Fibroblast of lung (primary cell): ENCODE results near the gene RPS25. TPM values are rescaled to one million over a fixed set of nuclear protein-coding genes. Genes with fewer than 3 reads are reported as not detected.

Experiments
- DNase-seq, 2 donors: peaks; one replicate each; pipeline versions ENCODE4 v3.0.0 to v3.0.0-alpha.2; 2010; ENCODE audit warnings: low read depth in 2 of 2
- H2AFZ ChIP-seq: 2 replicates; pipeline ENCODE4 v1.5.1; 2012; ENCODE audit warnings: low read length, control low read depth, inconsistent platforms
- H3K27ac ChIP-seq: 2 replicates; pipeline ENCODE4 v1.5.1; 2011; ENCODE audit warnings: low read length, control low read depth; ENCODE audit not compliant: insufficient read depth
- H3K27me3 ChIP-seq: 2 replicates; pipeline ENCODE4 v1.5.1; 2011; ENCODE audit warnings: mild to moderate bottlenecking, low read length; ENCODE audit not compliant: control insufficient read depth, insufficient read depth
- H3K36me3 ChIP-seq: 2 replicates; pipeline ENCODE4 v1.5.1; 2011; ENCODE audit warnings: low read length; ENCODE audit not compliant: control insufficient read depth, insufficient read depth
- H3K4me1 ChIP-seq: 2 replicates; pipeline ENCODE4 v1.5.1; 2011; ENCODE audit warnings: low read length; ENCODE audit not compliant: control insufficient read depth, insufficient read depth; ENCODE audit errors: extremely low read depth
- H3K4me2 ChIP-seq: 2 replicates; pipeline ENCODE4 v1.5.1; 2011; ENCODE audit warnings: low read length, control low read depth; ENCODE audit not compliant: insufficient read depth; ENCODE audit errors: extremely low read depth
- H3K4me3 ChIP-seq, 4 experiments: fragments of 200-600 bp in 1 of 4; sonication (generic) in 1 of 4; replicated peaks in 1 of 4; 2 replicates each; pipeline ENCODE4 v1.5.1; 2011 to 2016; ENCODE audit warnings: low read length in 4 of 4, low read depth in 3 of 4, mild to moderate bottlenecking in 3 of 4, control low read depth in 2 of 4, inconsistent platforms in 1 of 4, mixed read lengths in 1 of 4; ENCODE audit not compliant: insufficient read depth in 1 of 4; ENCODE audit errors: control extremely low read depth in 1 of 4
- H3K79me2 ChIP-seq: 2 replicates; pipeline ENCODE4 v1.5.1; 2012; ENCODE audit warnings: mild to moderate bottlenecking, low read length, inconsistent platforms; ENCODE audit not compliant: control insufficient read depth, insufficient read depth
- H3K9ac ChIP-seq: 2 replicates; pipeline ENCODE4 v1.5.1; 2011; ENCODE audit warnings: mild to moderate bottlenecking, low read length, control low read depth; ENCODE audit not compliant: insufficient read depth
- H3K9me3 ChIP-seq: 2 replicates; pipeline ENCODE4 v1.5.1; 2012; ENCODE audit warnings: low read depth, low read length; ENCODE audit not compliant: control insufficient read depth, insufficient read depth
- H4K20me1 ChIP-seq: 2 replicates; pipeline ENCODE4 v1.5.1; 2011; ENCODE audit warnings: low read length; ENCODE audit not compliant: control insufficient read depth, insufficient read depth; ENCODE audit errors: extremely low read depth
- CTCF ChIP-seq, 2 donors: IDR thresholded peaks in 1 of 2; conservative IDR thresholded peaks in 1 of 2; 1 replicate in 1 of 2; 2 replicates in 1 of 2; pipeline ENCODE4 v1.5.1; 2011 to 2012; ENCODE audit warnings: low read length in 2 of 2, control low read depth in 1 of 2, inconsistent platforms in 1 of 2, low read depth in 1 of 2, mild to moderate bottlenecking in 1 of 2
- EZH2 ChIP-seq: IDR thresholded peaks from 2 replicates; pipeline ENCODE4 v1.5.1; 2012; ENCODE audit warnings: low read length, control low read depth, mild to moderate bottlenecking; ENCODE audit errors: missing control alignments
- polyA minus RNA-seq: library from RNA; depleted of rRNA, polyadenylated mRNA; stranded (reverse); fragments of >200 nt; gene quantifications from 2 replicates; pipeline ENCODE4 v1.2.3, GENCODE V29; 2011; ENCODE audit warnings: low replicate concordance
- polyA plus RNA-seq, 2 donors: library from polyadenylated mRNA; depleted of rRNA in 1 of 2; stranded (reverse) in 1 of 2; unstranded in 1 of 2; fragments of >200 nt; gene quantifications; 2 replicates each; pipeline ENCODE4 v1.2.1, GENCODE V29; 2011 to 2012; ENCODE audit warnings: missing spikeins in 1 of 2
- total RNA-seq: library from RNA; depleted of rRNA; stranded (reverse); fragments of >200 nt; gene quantifications from 2 replicates; pipeline ENCODE4 v1.2.1, GENCODE V29; 2014

The RPS25 gene
- 525 and 1,335 TPM in 2 replicates for total RNA-seq
- 2,775 and 2,854 TPM in 2 replicates for polyA plus RNA-seq
- polyA plus RNA-seq (2012) = 894 and 1,124 TPM in 2 replicates
- polyA minus RNA-seq = 8.4 and 18.4 TPM in 2 replicates

GRCh38 chr11:119018074-119018938 lies at the start of gene RPS25, which contains the start of gene TRAPPC4:
Gene RPS25, minus strand, starts transcription at chr11:119018343. Its CDS starts 59 bp downstream, at chr11:119018284.
Gene TRAPPC4, plus strand, starts transcription at chr11:119018766. Its CDS starts 30 bp downstream, at chr11:119018796.
- peaks cover 11% of the 10 kb centered on the region for H3K36me3 ChIP-seq
- H3K9ac ChIP-seq = peak within 1 kb of the TSS; percentile 84
- peaks cover 4% of the 10 kb centered on the region for H3K4me1 ChIP-seq
- TF ChIP-seq CTCF (conservative IDR thresholded peaks at IDR 0.05 in 1 of 2, IDR thresholded peaks at IDR 0.05 in 1 of 2; ENCODE audit: low read depth in 1 of 2, low read length in 2 of 2) = no peak
- no peak for TF ChIP-seq EZH2
- H3K4me2 ChIP-seq = peak within 1 kb of the TSS; percentile 94
- H3K27ac ChIP-seq = peak within 1 kb of the TSS; percentile 84
- peaks cover 63% of the 10 kb centered on the region for H3K79me2 ChIP-seq
- no peaks in the 10 kb centered on the region for H4K20me1 ChIP-seq
- no peaks in the 10 kb centered on the region for H3K27me3 ChIP-seq
- H2AFZ ChIP-seq = peak within 1 kb of the TSS; percentile 98
- peak within 1 kb of the TSS; percentile 51 to 98 (median 94) for H3K4me3 ChIP-seq
- no peaks in the 10 kb centered on the region for H3K9me3 ChIP-seq
- DNase-seq = peak; percentile 96

- H3K27ac ChIP-seq = peak within 1 kb of the TSS; percentile 94
- H3K36me3 ChIP-seq = peaks cover 6% of the 10 kb centered on the region
- H3K27me3 ChIP-seq = no peaks in the 10 kb centered on the region
- peaks cover 19% of the 10 kb centered on the region for H3K79me2 ChIP-seq
- peak within 1 kb of the TSS; percentile 70 for H3K9ac ChIP-seq
- H4K20me1 ChIP-seq = no peaks in the 10 kb centered on the region
- H3K4me2 ChIP-seq = peak within 1 kb of the TSS; percentile 39
- peak within 1 kb of the TSS; percentile 78 for H2AFZ ChIP-seq
- TF ChIP-seq EZH2 (no peak), CTCF (conservative IDR thresholded peaks at IDR 0.05 in 1 of 2, IDR thresholded peaks at IDR 0.05 in 1 of 2; ENCODE audit: low read depth in 1 of 2, low read length in 2 of 2) (no peak)
- no peaks in the 10 kb centered on the region for H3K9me3 ChIP-seq
- DNase-seq = peak; percentile 93 to 96
- H3K4me3 ChIP-seq = peak within 1 kb of the TSS; percentile 78 to 100 (median 89)
- H3K4me1 ChIP-seq = peaks cover 4% of the 10 kb centered on the region
These were observed 49.5 kb upstream of the RPS25 start, which contains the start of gene VPS11 for GRCh38 chr11:119067371-119068222. Gene VPS11, plus strand, starts transcription at chr11:119067818. Its CDS starts 6 bp downstream, at chr11:119067824.

GRCh38 chr11:119065369-119065768 lies 47.2 kb upstream of the RPS25 start:
- H3K4me1 ChIP-seq = peaks cover 6% of the 10 kb centered on the region
- peaks cover 3% of the 10 kb centered on the region for H3K36me3 ChIP-seq
- H3K4me2 ChIP-seq = no peak overlapping the region
- no peaks in the 10 kb centered on the region for H3K9me3 ChIP-seq
- DNase-seq = peak; percentile 20 to 44
- H3K4me3 ChIP-seq = no peak overlapping the region
- H3K9ac ChIP-seq = no peak overlapping the region
- peaks cover 19% of the 10 kb centered on the region for H3K79me2 ChIP-seq
- H2AFZ ChIP-seq = no peak overlapping the region
- no peaks in the 10 kb centered on the region for H4K20me1 ChIP-seq
- no peak overlapping the region for H3K27ac ChIP-seq
- no peaks in the 10 kb centered on the region for H3K27me3 ChIP-seq
- peak; percentile 47 to 61 for TF ChIP-seq CTCF (conservative IDR thresholded peaks at IDR 0.05 in 1 of 2, IDR thresholded peaks at IDR 0.05 in 1 of 2; ENCODE audit: low read depth in 1 of 2, low read length in 2 of 2)
- TF ChIP-seq EZH2 = no peak
